Ectodermal cell (in vitro differentiated cells): ENCODE data around the gene L3MBTL1.

Experiments
- H3K27ac ChIP-seq: 2 replicates; pipeline ENCODE4 v1.7.0; 2013; ENCODE audit warnings: mild to moderate bottlenecking, low read depth, low read length; ENCODE audit not compliant: insufficient read depth, poor library complexity, severe bottlenecking
- H3K27me3 ChIP-seq: 2 replicates; pipeline ENCODE4 v1.7.0; 2013; ENCODE audit warnings: mild to moderate bottlenecking, low read length; ENCODE audit not compliant: insufficient read depth, control insufficient read depth, poor library complexity, severe bottlenecking
- H3K36me3 ChIP-seq: one replicate; pipeline ENCODE4 v1.7.0; 2013; ENCODE audit warnings: low read length; ENCODE audit not compliant: control insufficient read depth, insufficient read depth
- H3K4me1 ChIP-seq: one replicate; pipeline ENCODE4 v1.7.0; 2013; ENCODE audit warnings: low read length; ENCODE audit not compliant: control insufficient read depth, insufficient read depth
- H3K4me3 ChIP-seq: 2 replicates; pipeline ENCODE4 v1.7.0; 2013; ENCODE audit warnings: low read depth, low read length, control low read depth; ENCODE audit not compliant: insufficient read depth
- H3K9me3 ChIP-seq: 2 replicates; pipeline ENCODE4 v1.7.0; 2013; ENCODE audit warnings: mild to moderate bottlenecking, low read length, moderate library complexity; ENCODE audit not compliant: control insufficient read depth
- WGBS, 2 experiments: methylation state at CpG; one replicate each; pipeline ENCODE4 v1.1.7; 2013; ENCODE audit warnings: missing lambda C conversion rate in 2 of 2; 5-methylcytosine and 5-hydroxymethylcytosine counted together

L3MBTL1 gene

GRCh38 chr20:43525021-43525420 lies 17.5 kb downstream of the L3MBTL1 start:
- Histone ChIP-seq H3K27ac (no peak overlapping the region), H3K4me3 (no peak overlapping the region), H3K27me3 (no peaks in the 10 kb centered on the region), H3K36me3 (no peaks in the 10 kb centered on the region), H3K4me1 (no peaks in the 10 kb centered on the region), H3K9me3 (no peaks in the 10 kb centered on the region)
- WGBS, 2 experiments = 93 to 94% methylated on average over 5 of the region's 5 CpGs

DNA sequence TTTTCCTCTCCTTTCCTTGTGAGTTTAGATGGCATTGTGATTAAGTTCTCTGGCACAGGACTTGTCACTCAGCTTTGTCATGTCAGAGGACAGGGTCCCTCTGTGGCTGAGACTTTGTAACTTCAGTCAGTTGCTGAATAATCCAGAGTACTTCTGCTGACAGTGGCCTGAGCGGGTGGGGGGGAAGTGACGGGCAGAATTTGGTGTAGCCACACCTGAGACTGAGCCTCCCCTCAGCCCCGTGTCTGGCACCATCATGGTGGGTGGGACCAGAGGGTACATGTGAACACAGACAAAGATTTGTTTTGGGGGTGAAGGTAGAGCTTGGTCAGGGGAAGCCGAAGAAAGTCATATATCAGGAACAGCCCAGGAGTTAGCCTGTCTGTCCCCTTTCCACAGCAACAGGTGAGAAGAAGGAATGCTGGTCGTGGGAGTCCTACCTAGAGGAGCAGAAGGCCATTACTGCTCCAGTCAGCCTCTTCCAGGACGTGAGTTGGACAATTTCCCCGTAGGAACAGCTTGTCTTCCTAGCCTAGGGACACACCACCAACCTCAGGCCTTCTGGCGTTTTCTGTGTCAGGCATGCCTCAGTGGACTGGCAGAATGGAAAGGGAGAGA lies 20.9 kb downstream of the L3MBTL1 start:
- 91 to 94% methylated on average over 8 of the region's 8 CpGs for WGBS, 2 experiments
- Histone ChIP-seq H3K36me3 (no peaks in the 10 kb centered on the region), H3K9me3 (no peaks in the 10 kb centered on the region), H3K27ac (no peak overlapping the region), H3K27me3 (no peaks in the 10 kb centered on the region), H3K4me1 (no peaks in the 10 kb centered on the region), H3K4me3 (no peak overlapping the region)

DNA sequence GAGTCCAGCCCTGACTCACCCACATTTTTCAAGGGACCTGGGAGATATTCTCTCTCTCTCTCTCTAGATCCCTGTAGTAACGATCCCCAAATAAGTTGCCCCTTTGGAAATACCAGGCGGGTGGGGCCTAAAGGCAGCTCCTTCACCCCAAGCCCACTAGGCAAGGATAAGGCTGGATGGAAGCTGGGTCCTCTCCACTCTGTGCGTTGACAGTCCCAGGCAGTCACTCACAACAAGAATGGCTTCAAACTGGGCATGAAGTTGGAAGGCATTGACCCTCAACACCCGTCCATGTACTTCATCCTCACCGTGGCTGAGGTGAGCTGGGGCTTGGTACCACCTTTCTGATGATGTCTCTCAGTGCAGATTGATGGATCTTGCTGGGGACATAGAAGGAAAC lies 21.6 kb downstream of the L3MBTL1 start:
- Histone ChIP-seq H3K4me1 (no peaks in the 10 kb centered on the region), H3K36me3 (no peaks in the 10 kb centered on the region), H3K4me3 (no peak overlapping the region), H3K27ac (no peak overlapping the region), H3K27me3 (no peaks in the 10 kb centered on the region), H3K9me3 (no peaks in the 10 kb centered on the region)
- 90 to 97% methylated on average over 5 of the region's 5 CpGs for WGBS, 2 experiments

DNA sequence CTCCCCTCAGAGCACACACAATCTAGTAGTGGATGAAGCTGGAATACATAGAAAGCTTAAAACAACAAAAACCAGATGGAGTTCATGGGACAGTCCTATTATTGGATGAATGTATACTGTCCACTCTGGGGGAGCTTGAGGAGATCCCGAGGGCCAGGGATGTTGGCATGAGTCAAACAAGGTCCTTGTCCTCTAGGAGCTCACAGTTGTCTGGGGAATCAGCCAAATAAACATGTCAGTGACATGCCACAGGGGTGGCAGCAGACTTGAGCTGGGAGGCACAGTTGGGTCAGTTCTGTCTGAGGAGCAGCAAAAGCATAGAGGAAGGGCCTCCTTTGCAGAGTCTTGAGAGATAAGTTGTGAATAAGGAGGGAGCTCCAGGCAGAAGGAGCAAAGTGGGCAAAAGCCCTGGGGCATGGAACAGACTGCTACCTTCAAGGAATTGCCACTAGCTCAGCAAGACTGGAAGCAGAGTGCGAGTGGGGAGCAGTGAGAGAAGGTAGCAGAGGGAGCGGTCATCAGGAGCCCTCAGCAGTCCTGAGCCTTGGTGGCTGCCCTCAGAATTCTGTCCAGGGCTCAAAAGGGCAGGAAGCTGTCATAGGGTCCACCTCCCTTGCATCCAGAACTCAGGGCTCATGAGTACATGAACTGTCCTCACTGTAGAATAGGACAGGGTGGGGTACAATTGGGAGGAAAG lies 22.1 kb downstream of the L3MBTL1 start:
- Histone ChIP-seq H3K27me3 (no peaks in the 10 kb centered on the region), H3K4me1 (no peaks in the 10 kb centered on the region), H3K27ac (no peak overlapping the region), H3K4me3 (no peak overlapping the region), H3K36me3 (peaks cover 1% of the 10 kb centered on the region), H3K9me3 (no peaks in the 10 kb centered on the region)
- WGBS, 2 experiments = 94 to 95% methylated on average over 3 of the region's 3 CpGs

- H3K9me3 ChIP-seq = no peaks in the 10 kb centered on the region
- peaks cover 6% of the 10 kb centered on the region for H3K36me3 ChIP-seq
- 89 to 90% methylated on average over 14 of the region's 14 CpGs for WGBS, 2 experiments
- no peak overlapping the region for H3K4me3 ChIP-seq
- no peaks in the 10 kb centered on the region for H3K27me3 ChIP-seq
- H3K4me1 ChIP-seq = no peaks in the 10 kb centered on the region
- no peak overlapping the region for H3K27ac ChIP-seq
Measured at GRCh38 chr20:43530321-43531090, 23.0 kb downstream of the L3MBTL1 start.

DNA sequence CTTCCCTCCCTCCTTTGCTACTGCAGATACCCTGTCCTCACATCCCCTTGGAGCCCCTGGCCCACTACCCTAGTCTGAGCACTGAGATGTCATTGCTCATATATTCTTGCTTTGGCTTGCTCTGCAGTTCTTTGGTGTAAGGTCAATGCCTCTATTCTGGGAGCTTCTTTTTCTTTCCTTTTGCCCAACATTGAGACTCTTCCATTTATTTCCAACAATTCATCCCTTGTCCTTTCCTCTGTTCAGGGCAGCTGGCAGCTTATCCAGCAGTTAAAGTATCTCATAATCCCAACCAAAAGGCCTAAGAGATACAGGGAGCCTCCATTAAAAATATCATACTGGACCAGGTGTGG lies 23.6 kb downstream of the L3MBTL1 start:
- Histone ChIP-seq H3K27ac (no peak overlapping the region), H3K27me3 (no peaks in the 10 kb centered on the region), H3K4me1 (no peaks in the 10 kb centered on the region)

GRCh38 chr20:43532416-43533055 lies 25.0 kb downstream of the L3MBTL1 start:
- no peaks in the 10 kb centered on the region for H3K9me3 ChIP-seq
- 94 to 98% methylated on average over 8 to 9 of the region's 9 CpGs for WGBS, 2 experiments
- no peak overlapping the region for H3K27ac ChIP-seq
- H3K36me3 ChIP-seq = peaks cover 11% of the 10 kb centered on the region
- no peak overlapping the region for H3K4me3 ChIP-seq
- H3K4me1 ChIP-seq = no peaks in the 10 kb centered on the region
- H3K27me3 ChIP-seq = no peaks in the 10 kb centered on the region

More for the DNA sequence above, 23.6 kb downstream of the L3MBTL1 start:
- Histone ChIP-seq H3K36me3 (peaks cover 8% of the 10 kb centered on the region), H3K4me3 (no peak overlapping the region), H3K9me3 (no peaks in the 10 kb centered on the region)

- Histone ChIP-seq H3K4me3 (no peak overlapping the region), H3K27me3 (no peaks in the 10 kb centered on the region), H3K36me3 (peaks cover 11% of the 10 kb centered on the region), H3K4me1 (no peaks in the 10 kb centered on the region), H3K9me3 (no peaks in the 10 kb centered on the region), H3K27ac (no peak overlapping the region)
Measured at GRCh38 chr20:43533060-43533459, 25.6 kb downstream of the L3MBTL1 start.

DNA sequence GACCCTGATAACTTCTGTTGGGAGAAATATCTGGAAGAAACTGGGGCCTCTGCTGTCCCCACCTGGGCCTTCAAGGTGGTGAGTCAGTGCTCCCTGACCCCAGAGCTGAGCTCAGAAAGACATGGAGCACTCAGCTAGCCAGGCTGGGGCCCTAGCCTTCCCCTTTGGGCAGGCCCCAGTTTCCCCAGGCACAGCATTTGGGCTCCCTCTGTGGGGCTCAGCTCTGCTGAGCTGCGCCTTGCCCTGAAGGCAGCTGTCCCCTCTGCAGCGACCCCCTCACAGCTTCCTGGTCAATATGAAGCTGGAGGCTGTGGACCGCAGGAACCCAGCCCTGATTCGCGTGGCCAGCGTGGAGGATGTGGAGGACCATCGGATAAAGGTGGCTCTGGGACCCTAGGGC lies 26.5 kb downstream of the L3MBTL1 start:
- Histone ChIP-seq H3K27ac (no peak overlapping the region), H3K4me1 (no peaks in the 10 kb centered on the region), H3K27me3 (no peaks in the 10 kb centered on the region), H3K9me3 (no peaks in the 10 kb centered on the region), H3K36me3 (peaks cover 11% of the 10 kb centered on the region), H3K4me3 (no peak overlapping the region)
- WGBS, 2 experiments = 92 to 94% methylated on average over 7 of the region's 7 CpGs

- 90 to 91% methylated on average over 8 of the region's 8 CpGs for WGBS, 2 experiments
Measured at GRCh38 chr20:43534791-43535350, 27.4 kb downstream of the L3MBTL1 start.

More at GRCh38 chr20:43534791-43535350, 27.4 kb downstream of the L3MBTL1 start:
- H3K27ac ChIP-seq = no peak overlapping the region
- no peak overlapping the region for H3K4me3 ChIP-seq
- peaks cover 11% of the 10 kb centered on the region for H3K36me3 ChIP-seq
- H3K4me1 ChIP-seq = no peaks in the 10 kb centered on the region
- no peaks in the 10 kb centered on the region for H3K9me3 ChIP-seq
- H3K27me3 ChIP-seq = no peaks in the 10 kb centered on the region
